HG03280 (cell line): ENCODE results near the gene RSAD2.
"Not testable (repeated sequence)": the region's sequence is repeated elsewhere in the genome, so short reads cannot be mapped to it uniquely, and the experiment has no call there.

Source experiments
- ATAC-seq: cut with Tn5 transposase; IDR thresholded peaks from one replicate; pipeline ENCODE4 v1.9.1; 2021; ENCODE audit warnings: mild to moderate bottlenecking, moderate library complexity; ENCODE audit not compliant: unreplicated experiment

RSAD2 gene

DNA sequence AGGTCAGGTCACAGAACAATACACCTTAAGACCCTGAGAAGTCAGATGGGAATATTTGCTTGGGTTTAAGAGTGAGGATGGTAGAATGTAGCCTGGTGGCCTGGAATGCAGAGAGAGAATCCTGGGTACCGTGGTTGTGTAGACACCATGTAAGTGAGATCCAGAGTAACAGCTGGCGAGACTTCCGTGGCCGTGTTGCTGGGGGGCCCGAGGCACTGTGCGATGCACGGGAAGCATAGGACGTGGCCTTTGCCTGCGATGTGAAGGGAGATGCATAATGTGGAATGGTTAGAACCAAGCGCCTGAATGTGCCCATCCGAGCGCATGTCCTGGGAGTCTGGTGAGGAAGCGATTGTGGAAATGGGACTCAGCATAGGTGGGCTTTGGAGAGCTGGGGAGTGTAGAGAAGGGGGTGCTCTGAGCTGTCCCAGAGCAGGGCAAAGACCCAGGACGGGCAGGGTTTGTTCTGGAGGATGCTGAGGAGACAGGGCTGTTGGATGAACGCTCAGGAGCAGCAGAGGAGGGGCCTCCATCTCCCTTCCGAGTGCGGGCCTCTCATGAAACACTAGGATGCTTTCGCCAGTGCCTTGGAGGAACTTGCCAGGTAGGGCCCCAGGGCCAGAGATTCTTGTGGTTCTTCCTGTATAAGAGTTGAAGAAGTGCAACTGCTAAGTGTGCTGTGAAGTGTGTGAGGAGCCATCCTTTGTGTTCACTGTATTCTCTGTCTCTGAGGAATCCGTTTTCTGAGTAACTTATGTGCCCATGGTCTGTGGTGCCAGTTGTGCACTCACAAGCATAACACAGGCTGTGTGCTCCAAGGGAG lies 46.7 kb downstream of the RSAD2 start:
- ATAC-seq, result no peak

GRCh38 chr2:6924924-6925409 lies 47.4 kb downstream of the RSAD2 start:
- ATAC-seq, result no peak

DNA sequence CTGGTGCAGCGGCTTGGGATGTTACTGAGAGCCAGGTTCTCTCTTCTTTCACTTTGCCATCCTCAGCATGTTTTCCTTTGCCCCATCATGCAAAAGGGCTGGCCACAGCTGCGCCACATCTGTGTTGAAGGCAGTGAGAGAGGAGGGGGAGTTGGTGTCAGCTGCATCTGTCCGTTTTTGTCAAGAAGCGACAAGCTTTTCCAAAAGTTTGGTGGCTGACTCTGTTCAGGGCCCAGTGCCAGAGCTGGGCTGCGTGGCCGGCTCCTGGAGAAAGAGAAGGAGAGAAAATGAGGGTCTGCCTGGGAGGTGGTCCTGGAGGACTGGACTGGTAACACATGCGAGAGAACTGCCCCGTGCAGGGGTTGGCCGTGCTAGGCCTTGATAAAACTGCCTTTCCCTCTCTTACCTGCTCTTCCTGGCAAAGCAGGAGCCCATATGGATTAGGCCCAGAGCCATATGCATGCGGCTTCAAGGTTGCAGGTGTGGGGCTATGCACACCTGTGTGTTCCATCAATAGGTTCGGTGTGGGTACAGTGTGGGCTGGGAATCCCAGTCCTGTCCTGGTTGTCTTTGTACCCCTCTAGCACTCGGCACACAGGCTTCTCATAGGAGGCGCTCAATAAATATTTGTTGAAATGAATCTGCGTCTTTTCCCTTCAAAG lies 48.6 kb downstream of the RSAD2 start:
- ATAC-seq, result no peak

GRCh38 chr2:6927186-6927585 lies 49.6 kb downstream of the RSAD2 start:
- ATAC-seq, result no peak

GRCh38 chr2:6927753-6928152 lies 50.2 kb downstream of the RSAD2 start:
- no peak for ATAC-seq

DNA sequence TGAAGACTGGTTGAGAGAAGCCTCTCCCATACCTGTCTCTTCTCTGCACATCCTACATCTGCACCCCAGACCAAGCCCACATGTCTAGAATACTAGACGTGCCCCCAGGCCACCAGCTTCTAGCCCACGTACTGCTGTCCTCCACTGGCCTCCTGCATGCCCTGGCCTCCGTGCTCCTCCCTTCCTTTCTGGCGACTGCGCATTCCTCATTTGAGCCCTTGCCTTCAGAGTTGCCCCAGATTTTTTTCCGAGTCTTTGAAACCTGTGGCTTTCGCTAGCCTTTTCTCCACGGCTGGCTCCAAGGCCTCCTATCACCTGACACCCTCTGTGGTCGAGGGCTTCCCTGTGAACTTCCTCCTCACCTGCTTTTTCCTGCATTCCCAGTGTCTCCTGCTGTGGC lies 50.9 kb downstream of the RSAD2 start:
- ATAC-seq, result no peak

- no peak for ATAC-seq
Observed at GRCh38 chr2:6929196-6929819, 51.7 kb downstream of the RSAD2 start.

GRCh38 chr2:6930923-6931647 lies 53.5 kb downstream of the RSAD2 start:
- ATAC-seq, result no peak

DNA sequence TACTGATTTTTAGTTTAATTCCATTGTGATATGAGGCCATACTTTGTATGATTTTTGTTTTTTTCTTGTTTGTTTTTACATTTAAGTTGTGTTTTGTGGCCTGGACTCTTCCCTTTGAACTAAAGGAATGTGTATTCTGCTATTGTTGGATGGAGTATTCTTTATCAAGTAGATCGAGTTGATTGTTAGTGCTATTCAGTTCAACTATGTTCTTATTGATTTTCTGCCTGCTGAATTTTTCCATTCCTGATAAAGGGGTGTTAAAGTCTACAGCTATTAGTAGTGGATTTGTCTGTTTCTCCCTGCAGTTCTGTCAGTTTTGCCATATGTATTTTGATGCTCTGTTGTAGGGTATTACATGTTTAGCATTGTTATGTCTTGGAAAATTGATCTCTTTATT lies 54.2 kb downstream of the RSAD2 start:
- ATAC-seq, result no peak

GRCh38 chr2:6932206-6932605 lies 54.6 kb downstream of the RSAD2 start:
- ATAC-seq, result no peak

DNA sequence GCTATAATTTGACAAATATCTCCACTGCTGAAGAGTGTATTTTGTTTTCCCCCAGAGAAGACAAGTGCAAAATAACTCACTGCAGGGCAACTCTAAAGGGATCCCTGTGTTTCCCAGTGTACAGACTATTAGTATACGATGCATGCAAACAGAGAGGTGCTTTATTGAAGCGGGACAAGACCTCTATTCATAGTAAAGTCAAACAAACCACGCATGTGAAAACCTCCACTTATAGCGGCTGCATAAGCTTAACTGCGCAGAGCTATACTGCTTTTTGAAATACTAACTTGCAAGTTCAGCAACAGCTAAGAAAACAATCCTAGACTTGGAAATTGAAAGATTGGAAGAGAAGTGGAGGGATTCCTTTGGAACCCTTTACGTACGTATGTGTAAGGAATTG lies 55.3 kb downstream of the RSAD2 start:
- ATAC-seq, result no peak

DNA sequence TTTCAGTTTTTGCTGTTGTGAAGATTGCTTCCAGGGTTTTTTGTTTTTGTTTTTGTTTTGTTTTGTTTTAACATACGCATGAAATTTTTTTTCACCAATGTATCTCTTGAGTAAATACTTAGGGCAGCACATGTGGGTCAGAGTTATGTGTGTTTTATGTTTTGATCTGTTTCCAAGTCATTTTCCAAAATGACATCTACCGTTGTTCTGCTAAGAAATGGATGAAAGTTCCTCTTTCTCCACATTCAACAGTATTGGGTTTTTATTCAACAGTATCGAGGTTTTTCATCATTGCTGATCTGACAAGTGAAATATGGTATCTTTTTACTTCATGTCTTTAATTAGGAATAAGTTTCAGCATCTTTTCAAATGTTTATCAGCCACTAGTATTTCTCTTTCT lies 56.3 kb downstream of the RSAD2 start:
- no peak for ATAC-seq

DNA sequence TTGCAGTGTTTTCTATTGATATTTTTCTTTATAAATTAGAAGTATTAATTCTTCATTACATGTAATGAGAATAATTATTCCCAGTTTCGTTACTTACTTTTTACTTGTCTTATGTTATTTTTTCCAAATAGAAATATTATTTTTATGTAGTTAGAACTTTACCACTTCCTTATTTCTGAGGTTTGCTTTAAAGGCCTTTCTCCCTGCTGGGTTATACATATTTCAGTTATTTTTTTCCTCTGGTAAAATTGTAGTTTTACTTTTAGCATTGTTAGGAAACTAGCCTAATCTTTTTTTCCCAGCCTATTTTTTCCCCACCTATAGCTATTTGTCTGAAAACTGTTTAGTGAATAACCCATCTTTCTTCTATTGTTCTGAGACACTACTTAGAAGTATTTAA lies 56.8 kb downstream of the RSAD2 start:
- no peak for ATAC-seq

- ATAC-seq, result no peak
Observed at GRCh38 chr2:6934758-6935651, 57.4 kb downstream of the RSAD2 start.

DNA sequence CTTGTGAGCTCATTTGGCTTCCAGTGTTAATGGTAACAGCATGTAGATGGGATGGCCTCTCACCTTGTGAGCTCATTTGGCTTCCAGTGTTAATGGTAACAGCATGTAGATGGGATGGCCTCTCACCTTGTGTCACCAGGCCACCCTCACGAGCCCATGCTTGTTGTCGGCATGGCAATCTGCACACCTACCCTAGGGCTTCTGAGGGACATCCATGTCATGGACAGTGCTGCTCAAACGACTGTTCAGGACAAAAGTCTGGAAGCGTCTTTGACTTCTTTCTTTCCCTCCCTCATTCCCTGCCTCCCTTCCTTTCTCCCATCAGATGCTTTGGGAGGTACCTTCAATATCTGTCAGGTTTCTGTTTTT lies 58.1 kb downstream of the RSAD2 start:
- ATAC-seq, result not testable (repeated sequence)

GRCh38 chr2:6937157-6937556 lies 59.6 kb downstream of the RSAD2 start:
- no peak for ATAC-seq

GRCh38 chr2:6937582-6937981 lies 60.0 kb downstream of the RSAD2 start:
- no peak for ATAC-seq

- ATAC-seq, result no peak
Observed at GRCh38 chr2:6939071-6939470, 61.5 kb downstream of the RSAD2 start.

GRCh38 chr2:6940820-6941219 lies 63.2 kb downstream of the RSAD2 start:
- no peak for ATAC-seq

- ATAC-seq, result no peak
Observed at GRCh38 chr2:6941299-6942046, 63.9 kb downstream of the RSAD2 start.
